Pons (tissue), 1 donor: ENCODE measurements around the gene TCN1.
"Not testable (repeated sequence)": the region's sequence is repeated elsewhere in the genome, so short reads cannot be mapped to it uniquely, and the experiment has no call there.

ENCODE experiments used
- DNase-seq: peaks from one replicate; pipeline ENCODE4 v3.0.0-alpha.2; 2016; ENCODE audit warnings: low spot score

Gene TCN1

DNA sequence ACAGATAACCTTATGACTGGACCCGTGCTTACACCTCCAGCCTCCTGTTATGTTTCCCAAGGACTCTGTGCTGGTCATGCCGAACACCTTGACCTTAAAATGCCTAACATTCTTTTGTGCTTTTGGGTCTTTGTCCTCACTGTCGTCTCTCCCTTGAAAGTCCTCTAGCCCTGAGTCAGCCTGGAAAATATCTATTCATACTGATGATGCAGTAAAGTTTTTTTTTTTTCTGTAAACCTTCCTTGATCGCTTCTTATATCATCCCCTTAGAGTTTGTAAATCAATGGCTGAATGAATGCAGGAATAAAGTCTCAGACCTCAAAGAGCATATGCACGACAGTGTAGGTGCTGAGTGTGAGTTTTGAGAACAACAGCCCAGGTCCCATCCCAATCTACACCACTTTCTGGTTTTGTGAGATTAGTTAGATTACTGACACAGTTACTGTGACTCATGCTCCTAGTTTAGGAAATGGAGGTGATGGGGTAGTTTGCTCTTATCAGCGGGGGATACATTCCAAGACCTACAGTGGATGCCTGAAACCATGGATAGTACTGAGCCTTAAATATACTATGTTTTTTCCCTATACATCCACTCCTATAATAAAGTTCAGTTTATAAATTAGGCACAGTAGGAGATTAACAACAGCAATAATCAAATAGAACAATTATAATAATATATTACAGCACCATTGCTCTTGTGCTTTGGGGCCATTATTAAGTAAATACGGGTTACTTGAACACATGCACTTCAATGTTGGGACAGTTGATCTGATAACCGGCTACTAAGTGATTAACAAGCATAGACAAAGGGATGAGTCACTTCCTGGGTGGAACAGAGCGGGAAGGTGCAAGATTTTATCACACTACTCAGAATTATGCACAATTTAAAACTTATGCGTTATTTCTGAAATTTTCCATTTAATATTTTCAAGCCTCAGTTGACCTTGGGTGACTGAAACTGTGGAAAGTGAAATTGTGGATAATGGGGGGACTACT lies 8.6 kb downstream of the TCN1 start:
- DNase-seq, result no peak

DNA sequence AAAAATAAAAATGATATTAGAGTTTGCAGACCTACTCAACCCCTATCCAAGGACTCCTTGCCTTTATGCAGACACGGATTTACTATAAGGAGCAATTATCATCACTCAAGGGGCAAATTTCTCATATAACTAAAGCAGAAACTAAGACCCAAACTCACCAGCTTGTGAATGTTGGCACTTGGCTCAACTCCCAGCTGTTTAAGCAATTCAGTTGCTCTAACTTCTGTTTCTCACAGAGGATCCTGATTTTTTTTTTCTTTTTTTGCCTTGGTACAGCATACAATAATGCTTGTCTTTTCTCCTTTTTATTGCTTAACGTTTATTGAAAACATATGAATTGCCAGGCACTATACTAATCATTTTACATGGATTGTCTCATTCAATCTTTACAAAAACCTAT lies 11.4 kb downstream of the TCN1 start:
- DNase-seq, result no peak

DNA sequence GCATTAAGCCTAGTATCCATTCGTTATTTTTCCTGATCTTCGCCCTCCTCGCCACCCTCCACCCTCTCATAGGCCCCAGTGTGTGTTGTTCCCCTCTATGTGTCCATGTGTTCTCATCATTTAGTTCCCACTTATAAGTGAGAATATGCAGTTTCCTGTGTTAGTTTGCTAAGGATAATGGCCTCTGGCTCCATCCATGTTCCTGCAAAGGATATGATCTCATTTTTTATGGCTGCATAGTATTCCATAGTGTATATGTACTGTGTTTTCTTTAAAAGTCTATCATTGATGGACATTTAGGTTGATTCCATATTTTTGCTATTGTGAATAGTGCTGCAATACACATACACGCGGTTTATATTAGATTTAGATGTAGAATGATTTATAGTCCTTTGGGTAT lies 14.9 kb downstream of the TCN1 start:
- not testable (repeated sequence) for DNase-seq

DNA sequence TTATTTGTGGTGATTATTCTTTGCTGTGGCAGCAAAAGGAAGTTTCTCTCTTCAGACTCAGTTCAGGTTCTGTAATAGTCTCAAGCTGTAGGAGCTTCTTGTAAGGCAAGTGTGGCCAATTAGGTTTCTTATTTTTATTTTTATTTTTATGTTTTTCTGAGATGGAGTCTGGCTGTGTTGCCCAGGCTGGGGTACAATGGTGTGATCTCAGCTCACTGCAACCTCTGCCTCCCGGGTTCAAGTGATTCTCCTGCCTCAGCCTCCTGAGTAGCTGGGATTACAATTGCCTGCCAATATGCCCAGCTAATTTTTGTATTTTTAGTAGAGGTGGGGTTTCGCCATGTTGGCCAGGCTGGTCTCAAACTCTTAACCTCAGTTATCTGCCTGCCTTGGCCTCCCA lies 16.7 kb downstream of the TCN1 start:
- not testable (repeated sequence) for DNase-seq

DNA sequence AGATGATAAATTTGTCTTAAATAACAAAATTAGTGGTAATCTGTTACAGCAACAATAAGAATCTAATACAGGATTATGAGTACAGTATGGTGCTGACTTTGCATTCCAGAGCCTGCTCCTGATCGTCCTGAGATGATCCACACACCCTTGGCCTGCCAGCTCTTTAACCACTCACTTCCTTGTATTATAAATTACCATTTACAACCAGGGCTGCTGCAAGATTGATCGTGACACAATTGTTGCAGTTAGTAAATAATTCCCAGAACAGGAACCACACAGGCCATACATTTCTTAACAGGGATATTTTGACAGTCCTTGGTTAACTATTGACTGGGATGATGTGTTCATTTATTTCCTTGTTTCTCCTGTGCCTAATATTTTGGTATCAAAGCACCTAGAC lies 17.2 kb downstream of the TCN1 start:
- DNase-seq, result no peak

DNA sequence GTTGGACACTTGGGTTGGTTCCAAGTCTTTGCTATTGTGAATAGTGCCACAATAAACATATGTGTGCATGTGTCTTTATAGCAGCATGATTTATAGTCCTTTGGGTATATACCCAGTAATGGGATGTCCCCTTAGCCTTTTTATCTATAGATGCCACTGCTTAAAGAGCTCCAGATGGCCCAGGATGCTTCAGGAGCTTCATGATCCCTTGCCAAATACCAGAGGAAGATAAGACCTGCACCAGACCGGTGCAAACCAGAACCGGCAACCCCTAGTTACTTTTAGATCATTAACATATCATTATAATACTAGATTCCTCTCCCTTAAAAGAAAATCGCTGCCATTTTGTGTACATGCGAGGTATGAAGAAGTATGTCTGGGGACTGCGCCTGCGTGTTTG lies 17.8 kb downstream of the TCN1 start:
- DNase-seq, result not testable (repeated sequence)

DNA sequence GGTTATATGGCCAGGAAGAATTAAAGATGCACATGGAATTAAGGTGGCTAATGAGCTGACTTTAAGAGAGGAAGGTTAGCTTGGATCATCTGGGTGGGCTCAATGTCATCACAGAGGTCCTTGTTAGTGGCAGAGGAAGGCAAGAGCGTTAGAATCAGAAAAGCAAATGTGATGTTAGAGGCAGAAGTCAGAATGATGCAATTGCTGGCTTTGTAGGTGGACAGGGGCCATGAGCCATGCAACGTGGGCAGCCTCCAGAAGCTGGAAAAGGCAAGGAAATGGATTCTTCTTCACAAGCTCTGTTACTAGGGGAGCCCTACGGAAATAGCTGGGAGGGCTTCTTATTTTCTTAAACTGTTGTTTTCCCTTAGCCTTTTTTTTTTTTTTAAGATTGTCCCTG lies 18.7 kb downstream of the TCN1 start:
- no peak for DNase-seq

DNA sequence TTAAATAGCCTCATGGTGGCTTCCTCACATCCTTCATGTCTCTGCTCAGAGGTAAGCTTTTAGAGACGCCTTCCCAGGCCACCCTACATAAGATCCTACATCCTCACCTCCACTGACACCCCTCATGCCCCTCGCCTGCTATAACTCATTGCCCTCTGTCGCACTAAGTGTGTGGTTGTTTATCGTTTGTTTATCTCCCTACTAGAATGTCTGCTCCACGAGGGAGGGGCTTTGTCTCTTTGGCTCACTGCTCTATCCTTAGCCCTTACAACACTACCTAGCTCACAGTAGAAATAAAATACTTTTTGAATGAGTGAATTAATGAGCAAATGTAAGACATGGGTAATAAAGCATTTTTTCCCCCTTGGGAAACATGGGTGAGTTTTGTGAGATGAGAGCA lies 19.7 kb downstream of the TCN1 start:
- no peak for DNase-seq

DNA sequence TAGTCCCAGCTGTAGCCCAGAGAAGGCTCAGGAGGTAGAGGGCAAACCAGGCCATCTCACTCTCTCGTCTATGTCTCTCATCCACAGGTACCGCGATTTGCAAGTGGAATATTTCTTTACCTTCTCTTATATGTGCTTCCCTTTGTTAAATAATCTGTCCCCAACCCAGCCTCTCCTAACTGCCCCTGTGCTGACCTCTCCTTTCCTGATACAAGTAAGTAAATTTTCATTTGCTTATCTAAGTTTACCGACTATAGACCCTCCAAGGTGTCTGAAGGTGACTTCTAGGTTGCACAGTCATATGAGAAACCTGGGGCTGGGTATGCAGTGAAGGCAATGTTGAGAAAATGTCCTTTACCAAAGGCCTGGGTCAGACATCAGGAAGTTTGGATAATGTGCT lies 20.9 kb downstream of the TCN1 start, which contains the start of gene CBLIF:
Gene CBLIF, minus strand, starts transcription at position 101 of the 400 bp plus-strand sequence. Its CDS starts 46 bp downstream, at position 55.
- DNase-seq, result no peak

DNA sequence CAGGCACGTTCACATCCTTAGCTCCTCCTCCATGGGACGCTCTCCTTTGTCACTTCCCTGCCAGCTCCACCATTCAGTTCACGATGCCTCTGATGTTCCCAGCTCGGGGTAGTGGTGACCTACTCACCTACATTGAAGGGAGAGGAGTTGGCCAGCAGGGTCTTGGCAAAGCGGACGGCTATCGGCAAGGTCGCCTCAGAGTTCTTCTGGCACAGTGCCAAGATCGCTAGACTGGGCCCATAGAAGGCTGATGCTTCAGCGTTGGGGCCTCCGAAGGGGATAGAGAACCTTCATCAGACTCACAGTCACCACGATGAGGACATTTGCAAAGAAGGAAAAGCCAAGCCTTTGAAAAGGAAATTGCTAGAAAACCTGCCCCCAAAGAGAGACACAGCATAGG lies 24.0 kb downstream of the TCN1 start:
- DNase-seq, result no peak

DNA sequence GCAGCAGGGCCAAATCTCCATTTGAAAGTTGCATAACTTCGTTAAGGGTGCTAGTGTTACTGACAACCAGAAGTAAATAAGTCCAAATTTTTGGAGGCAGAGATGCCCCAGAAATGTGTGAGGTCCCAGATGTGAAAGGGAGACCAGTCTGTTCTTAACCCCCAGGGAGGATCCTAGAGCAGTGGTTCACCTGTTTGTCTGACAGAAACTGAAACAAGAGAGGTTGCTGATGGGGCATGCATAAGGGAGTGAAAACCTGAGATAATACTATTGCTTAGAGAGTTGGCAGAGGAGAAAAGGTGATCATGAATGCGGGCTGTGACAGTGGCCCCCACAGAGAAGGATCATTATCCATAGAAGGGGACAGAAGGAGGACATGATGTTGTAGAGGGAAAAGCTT lies 24.8 kb downstream of the TCN1 start:
- no peak for DNase-seq

DNA sequence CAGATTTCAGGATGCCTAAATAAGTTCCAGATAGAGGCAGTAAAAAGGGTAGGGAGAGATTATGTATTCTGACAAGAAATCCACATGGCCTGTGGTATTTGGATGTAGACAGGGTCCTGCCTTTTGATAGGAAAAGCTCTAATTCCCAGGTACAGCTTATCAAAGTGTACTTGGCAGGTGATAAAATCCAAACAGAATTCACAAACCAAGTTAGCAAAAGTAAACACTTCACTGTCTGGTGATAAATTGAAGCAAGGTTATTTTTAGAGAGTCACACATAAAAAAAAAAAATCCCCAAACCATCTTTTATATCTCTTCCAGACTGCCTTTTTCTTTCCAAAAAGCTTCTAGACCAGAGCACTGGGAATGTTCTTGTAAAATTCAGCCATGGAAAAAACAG lies 26.7 kb downstream of the TCN1 start:
- no peak for DNase-seq

DNA sequence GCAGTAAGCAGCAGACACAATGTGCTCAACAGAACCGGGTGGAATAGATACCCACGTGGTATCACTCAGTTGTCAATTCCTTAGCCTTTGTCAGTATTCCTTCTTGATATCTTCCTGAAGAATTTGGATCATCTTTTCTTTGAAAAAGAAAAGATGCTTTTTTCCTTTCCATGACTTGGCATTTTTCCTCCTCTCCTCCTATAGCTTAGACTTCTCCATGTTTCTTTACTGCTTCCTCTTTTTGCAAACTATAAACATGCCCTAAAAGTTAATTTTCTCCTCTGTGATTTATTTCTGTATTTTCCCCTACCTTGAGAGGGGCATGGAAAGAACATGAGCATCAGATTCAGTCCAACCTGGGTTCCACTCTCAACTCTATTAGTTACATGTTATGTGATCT lies 32.7 kb downstream of the TCN1 start:
- DNase-seq, result no peak

DNA sequence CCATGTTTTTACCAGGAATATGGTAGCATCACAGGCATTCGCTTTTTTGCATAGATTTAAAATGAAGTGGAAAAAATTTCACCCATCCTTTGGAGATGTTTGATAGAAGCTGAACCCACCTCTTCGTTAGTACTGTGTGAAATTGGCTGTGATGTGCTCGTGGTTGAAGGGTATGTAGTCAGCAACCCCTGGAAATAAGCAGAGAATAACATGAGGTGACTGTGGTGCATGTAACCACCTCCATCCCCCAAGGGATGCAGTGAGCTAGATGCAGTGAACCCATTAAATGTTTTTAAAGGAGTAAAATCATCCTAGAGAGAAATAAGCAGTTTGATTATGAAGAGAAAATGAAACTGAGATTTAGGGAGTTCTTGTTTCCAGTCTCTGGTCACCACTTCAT lies 36.9 kb downstream of the TCN1 start:
- no peak for DNase-seq

DNA sequence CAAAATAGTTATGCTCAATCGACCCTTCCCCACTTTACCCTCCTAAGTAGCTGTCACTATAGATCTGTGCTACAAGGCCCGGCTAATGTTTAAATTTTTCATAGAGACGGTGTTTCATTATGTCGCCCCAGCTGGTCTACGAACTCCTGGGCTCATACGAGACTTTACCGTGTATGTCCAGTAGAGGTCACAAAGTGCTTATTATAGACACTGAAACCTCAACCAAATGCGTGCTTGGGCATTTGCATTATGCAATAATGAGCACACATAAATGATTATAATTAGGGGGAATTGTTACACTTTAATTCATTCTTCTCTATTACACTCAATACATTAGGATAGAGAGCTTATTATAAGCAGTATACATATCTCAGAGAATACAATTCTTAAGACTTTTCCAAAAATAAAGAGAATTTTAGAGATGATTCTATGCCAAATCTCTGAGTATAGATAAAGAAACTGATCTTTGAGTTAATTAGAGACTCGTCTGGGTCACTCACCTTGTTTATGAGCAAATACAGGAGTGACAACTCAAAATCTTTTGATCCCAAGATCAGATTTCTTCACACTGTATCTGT lies 43.2 kb downstream of the TCN1 start:
- peak; percentile 75 for DNase-seq

DNA sequence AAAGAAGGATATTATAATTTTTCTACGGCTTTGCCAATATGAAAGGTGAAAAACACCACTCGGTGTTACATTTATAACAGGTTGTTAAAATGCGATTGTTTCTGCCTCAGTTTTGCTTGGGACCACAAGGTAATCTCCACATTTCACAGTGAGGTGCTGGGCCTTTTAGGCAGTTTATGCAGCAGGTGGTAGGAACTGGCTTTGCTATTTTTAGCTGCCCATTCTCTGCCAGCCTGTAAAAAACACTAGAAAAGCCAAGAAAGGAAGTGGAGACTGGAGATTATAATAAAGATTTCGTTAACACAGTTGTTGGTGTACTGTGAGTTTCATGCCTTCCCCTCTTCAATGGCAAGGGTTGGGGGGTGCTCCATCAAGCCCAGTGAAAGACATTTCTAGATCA lies 47.7 kb downstream of the TCN1 start:
- no peak for DNase-seq

DNA sequence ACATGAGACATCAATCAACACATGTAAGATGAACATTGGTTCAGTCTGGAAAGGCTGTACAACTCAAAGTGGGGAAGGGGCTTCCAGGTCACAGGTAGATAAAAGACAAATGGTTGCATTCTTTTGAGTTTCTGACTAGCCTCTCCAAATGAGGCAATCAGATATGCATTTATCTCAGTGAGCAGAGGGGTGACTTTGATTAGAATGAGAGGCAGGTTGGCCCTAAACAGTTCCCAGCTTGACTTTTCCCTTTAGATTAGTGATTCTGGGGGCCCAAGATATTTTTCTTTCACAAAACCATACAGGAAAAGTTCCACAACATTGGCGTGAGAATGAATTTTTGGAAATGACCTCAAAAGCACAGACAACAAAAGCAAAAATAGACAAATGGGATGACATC lies 49.9 kb downstream of the TCN1 start:
- DNase-seq, result not testable (repeated sequence)

DNA sequence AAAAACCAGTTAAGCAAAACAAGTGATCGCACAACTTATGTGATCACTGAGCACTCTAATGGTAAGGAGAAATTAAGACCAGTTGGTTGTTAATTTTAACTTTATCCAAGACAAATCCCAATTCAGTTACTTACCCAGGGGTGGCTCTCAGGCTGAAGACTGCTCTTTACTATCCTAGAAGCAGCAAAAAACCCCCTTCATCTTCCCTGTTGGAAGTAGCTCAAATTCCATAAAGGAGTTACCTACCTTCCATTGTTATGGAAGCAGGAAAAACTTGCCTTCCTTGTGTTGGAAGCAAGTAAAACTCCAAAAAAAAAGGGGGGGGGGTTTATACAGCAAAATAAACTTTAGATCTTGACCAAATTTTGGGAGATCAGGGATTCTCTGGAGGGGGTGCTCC lies 50.5 kb downstream of the TCN1 start:
- no peak for DNase-seq

DNA sequence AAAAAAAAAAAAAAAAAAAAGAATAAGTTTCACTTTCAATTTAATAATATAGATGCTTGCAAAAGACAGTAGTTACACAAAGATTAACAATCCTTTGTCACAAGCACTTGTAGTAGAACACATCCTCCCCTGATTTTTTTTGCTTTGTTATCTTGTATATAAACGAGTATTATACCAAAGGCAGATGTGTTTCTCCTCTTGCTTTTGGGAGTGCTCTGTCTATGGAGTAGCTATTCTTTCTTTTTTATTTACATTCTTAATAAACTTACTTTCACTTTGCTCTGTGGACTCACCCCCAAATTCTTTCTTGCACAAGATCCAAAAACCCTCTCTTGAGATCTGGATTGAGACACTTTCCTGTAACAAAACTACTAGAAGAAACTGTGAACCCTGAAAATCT lies 52.3 kb downstream of the TCN1 start:
- no peak for DNase-seq

DNA sequence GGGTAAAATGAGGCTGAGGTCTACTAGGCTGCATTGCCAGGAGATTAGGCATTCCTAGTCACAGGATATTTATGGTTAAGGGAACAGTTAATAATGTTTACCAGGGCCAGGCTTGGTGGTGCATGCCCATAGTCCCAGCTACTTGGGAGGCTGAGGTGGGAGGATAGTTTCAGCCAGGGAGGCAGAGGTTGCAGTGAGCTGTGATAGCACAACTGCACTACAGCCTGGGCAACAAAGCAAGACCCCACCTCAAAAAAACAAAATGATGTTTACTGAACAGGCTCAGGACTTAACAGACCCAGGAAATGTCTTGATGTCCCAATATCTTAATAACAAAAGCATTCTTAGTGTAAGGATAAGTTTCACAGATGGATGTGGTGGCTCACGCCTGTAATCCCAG lies 52.9 kb downstream of the TCN1 start:
- no peak for DNase-seq

DNA sequence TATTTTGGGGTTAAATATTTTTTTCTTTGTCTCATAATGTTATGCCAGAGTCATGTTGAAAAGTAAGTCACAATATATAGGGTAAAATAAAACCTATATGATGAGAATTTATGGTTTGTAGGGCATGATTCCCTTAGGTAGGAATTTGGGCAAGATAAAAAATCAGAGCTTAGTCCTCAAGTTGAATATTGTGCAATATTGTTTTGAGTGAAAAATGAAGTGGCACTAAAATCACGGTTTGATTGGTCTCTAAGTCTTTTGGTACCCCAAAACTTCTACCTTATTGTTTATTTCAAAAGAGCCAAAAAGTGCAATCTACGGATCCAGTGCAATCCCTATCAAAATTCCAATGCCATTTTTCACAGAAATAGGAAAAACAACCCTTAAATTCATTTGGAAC lies 54.1 kb downstream of the TCN1 start:
- no peak for DNase-seq

DNA sequence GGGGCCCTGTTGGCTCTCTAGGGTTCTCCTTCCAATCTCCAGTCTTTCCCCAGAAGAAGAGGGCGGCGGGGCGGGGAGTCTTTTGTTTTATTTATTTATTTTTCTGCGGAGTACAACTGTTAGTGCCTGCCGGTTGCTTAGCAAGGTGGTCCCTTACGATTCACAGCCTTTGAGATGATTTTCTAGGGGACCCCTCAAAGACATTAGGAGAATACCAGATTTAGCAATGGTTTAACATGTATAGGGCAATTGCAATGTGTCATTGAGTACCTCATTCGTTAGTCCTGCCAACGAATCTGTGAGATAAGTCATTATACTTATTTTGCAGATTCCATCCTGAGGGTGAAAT lies 55.4 kb downstream of the TCN1 start:
- DNase-seq, result peak; percentile 26

DNA sequence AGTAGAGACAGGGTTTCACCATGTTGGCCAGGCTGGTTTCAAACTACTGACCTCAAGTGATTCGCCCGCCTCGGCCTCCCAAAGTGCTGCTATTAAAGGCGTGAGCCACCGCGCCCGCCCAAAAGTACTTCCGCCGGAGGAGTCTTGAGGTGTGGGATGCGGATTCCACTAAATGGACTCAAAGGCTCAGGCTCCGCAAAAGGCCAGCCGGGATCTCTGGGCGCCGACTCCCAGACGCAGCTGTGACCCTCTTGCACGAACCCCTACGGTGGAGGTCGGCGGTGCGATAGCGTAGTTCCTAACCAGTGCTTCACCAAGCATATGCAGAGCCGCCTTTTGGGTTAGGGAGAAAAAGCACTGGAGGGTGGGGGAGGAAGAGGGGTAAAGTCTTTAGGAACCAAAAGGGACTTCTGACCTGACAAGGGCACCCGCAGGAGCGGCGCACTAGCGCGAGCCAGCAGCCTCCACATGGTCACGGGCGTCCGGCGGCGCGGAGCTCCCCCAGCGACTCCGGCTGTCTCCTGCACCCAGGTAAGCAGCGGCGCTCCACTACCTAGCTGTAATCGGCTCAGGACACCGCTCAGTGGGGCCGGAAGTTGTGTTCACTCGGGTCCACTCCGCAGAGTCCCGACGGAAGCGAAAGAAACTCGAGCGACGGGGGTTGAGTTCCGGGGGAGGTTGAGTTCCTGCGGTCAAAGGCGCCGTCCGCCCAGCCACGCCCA lies 55.9 kb downstream of the TCN1 start, which contains the start of gene MRPL16:
Gene MRPL16, minus strand, starts transcription at position 590 of the 722 bp plus-strand sequence. Its CDS starts 120 bp downstream, at position 470.
- peak; percentile 66 for DNase-seq
